Ishikawa (cell line): ENCODE results near the gene AK4.

Experiments
- CEBPB ChIP-seq: IDR thresholded peaks from 2 replicates; pipeline ENCODE4 v1.6.1; 2012
- CREB1 ChIP-seq: IDR thresholded peaks from 2 replicates; pipeline ENCODE4 v1.6.1; 2012; ENCODE audit warnings: low read depth
- EGR1 ChIP-seq: IDR thresholded peaks from 2 replicates; pipeline ENCODE4 v1.6.1; 2012
- EP300 ChIP-seq: IDR thresholded peaks from 2 replicates; pipeline ENCODE4 v1.6.1; 2012; ENCODE audit warnings: borderline replicate concordance
- FOXM1 ChIP-seq: IDR thresholded peaks from 2 replicates; pipeline ENCODE4 v1.6.1; 2012; ENCODE audit warnings: low read depth, borderline replicate concordance
- NFIC ChIP-seq: IDR thresholded peaks from 2 replicates; pipeline ENCODE4 v1.6.1; 2012
- RAD21 ChIP-seq: IDR thresholded peaks from 2 replicates; pipeline ENCODE4 v1.6.1; 2012; ENCODE audit warnings: low read depth
- REST ChIP-seq: IDR thresholded peaks from 2 replicates; pipeline ENCODE4 v1.6.1; 2012; ENCODE audit warnings: low read depth, mild to moderate bottlenecking
- TAF1 ChIP-seq: IDR thresholded peaks from 2 replicates; pipeline ENCODE4 v1.6.1; 2012; ENCODE audit warnings: low read depth, mild to moderate bottlenecking
- TCF12 ChIP-seq: IDR thresholded peaks from 2 replicates; pipeline ENCODE4 v1.6.1; 2012; ENCODE audit warnings: low read depth
- TEAD4 ChIP-seq: IDR thresholded peaks from 2 replicates; pipeline ENCODE4 v1.6.1; 2012
- YY1 ChIP-seq: IDR thresholded peaks from 2 replicates; pipeline ENCODE4 v1.6.1; 2012; ENCODE audit warnings: low read depth
- ZBTB7A ChIP-seq: IDR thresholded peaks from 2 replicates; pipeline ENCODE4 v1.6.1; 2012; ENCODE audit warnings: low read depth
- TF ChIP-seq, protein P1 (sequence below): IDR thresholded peaks from 2 replicates; pipeline ENCODE4 v1.6.1; 2012
- TF ChIP-seq, protein P2 (sequence below): IDR thresholded peaks from 2 replicates; pipeline ENCODE4 v1.6.1; 2012

Gene AK4

DNA sequence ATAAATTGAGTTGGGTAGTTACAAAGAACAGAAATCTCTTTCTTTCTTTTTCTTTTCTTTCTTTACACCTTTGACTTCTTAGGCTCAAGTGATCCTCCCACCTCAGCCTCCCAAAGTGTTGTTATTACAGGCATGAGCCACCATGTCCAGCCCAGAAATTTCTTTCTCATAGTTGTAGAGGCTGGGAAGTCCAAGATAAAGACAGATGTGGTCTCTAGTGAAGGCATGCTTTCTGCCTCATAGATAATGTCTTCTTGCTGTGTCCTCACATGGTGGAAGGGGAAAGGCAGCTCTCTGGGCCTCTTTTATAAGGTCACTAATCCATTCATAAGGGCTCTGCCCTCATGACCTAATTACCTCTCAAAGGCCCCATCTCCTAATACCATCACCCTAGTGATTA is 97.3 kb downstream of the AK4 start:
- no peak for TF ChIP-seq REST
- TF ChIP-seq ZBTB7A, result no peak
- TF ChIP-seq NFIC, result no peak
- no peak for TF ChIP-seq TEAD4
- TF ChIP-seq TCF12, result no peak
- TF ChIP-seq CEBPB, result no peak
- no peak for TF ChIP-seq EP300
- no peak for TF ChIP-seq RAD21

DNA sequence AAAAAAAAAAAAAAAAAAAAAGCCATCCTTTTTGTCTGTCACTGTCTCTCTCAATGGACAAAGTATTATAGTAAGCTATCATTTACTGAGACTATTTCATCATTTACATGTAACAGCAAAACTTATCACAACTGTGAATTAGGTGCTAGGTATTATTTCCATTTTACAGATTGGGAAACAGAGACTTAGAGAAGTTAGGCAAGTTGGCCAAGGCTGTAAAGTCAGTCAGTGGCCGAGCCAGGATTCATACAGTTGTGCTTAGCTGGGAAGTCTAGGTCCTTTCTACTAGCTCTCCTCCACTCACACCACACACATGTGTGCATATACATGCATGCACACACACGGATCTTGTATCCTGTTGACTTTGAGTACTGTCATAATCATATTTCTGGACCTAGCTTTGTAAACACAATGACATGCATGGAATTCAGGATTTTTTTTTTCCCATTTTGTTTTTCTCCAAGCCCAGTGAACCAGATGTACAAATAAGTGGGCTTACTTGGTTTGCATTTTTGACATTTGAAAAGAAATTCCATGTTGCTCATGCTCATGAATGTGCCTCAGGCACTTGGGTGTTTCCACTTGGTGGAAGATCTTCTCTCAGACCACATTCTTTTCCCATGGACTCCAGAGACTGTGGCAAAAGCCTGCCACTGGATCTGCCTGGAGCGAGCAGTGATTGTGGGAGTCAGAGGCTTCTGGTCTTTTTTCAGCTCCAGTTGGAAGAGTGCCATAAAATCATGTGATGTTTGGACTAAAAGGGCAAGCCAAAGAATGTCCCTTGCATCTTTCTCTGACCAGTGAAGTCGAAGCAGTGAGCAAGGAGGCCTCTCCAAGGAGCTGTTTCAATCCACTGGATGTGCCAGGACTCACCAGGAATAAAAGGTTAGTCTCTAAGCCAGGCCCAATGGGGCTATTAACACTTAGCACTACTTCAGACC is 99.7 kb downstream of the AK4 start:
- TF ChIP-seq TEAD4 (no peak), EGR1 (no peak), ZBTB7A (no peak), FOXM1 (no peak), CEBPB (no peak), REST (no peak), YY1 (no peak), EP300 (no peak), NFIC (no peak), TAF1 (no peak), CREB1 (no peak), RAD21 (no peak)
- TF ChIP-seq, protein P1, sequence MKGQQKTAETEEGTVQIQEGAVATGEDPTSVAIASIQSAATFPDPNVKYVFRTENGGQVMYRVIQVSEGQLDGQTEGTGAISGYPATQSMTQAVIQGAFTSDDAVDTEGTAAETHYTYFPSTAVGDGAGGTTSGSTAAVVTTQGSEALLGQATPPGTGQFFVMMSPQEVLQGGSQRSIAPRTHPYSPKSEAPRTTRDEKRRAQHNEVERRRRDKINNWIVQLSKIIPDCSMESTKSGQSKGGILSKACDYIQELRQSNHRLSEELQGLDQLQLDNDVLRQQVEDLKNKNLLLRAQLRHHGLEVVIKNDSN, result no peak
- TF ChIP-seq, protein P2, sequence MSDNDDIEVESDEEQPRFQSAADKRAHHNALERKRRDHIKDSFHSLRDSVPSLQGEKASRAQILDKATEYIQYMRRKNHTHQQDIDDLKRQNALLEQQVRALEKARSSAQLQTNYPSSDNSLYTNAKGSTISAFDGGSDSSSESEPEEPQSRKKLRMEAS, result no peak

DNA sequence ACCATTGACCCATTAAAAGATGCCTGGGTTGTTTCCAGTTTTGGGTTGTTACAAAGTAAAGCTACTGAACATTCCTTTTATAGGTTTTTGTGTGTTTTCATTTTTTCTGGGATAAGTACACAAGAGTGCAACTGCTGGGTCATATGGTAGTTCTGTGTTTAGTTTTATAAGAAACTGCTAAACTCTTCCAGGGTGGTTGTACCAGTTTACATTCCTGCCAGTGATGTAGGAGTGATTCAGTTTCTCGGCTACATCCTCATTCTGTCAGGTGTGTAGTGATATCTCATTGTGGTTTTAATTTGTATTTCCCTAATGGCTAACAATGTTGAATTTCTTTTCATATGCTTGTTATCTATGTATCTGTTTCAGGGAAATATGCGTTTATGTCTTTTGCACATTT is 102.8 kb downstream of the AK4 start:
- TF ChIP-seq FOXM1, result no peak
- TF ChIP-seq, protein P1, result no peak
- TF ChIP-seq EGR1, result no peak
- TF ChIP-seq CREB1, result no peak
- no peak for TF ChIP-seq ZBTB7A
- TF ChIP-seq RAD21, result no peak
- TF ChIP-seq TCF12, result no peak
- no peak for TF ChIP-seq EP300
- no peak for TF ChIP-seq TEAD4
- no peak for TF ChIP-seq REST
- TF ChIP-seq NFIC, result no peak
- TF ChIP-seq CEBPB, result no peak
- no peak for TF ChIP-seq YY1
- no peak for TF ChIP-seq TAF1
- TF ChIP-seq, protein P2, result no peak

GRCh38 chr1:65253800-65254319 is 105.9 kb downstream of the AK4 start:
- TF ChIP-seq TCF12 (no peak), REST (no peak), CREB1 (no peak), TEAD4 (no peak), NFIC (no peak), TAF1 (no peak), CEBPB (no peak), RAD21 (no peak), FOXM1 (no peak), ZBTB7A (no peak), EGR1 (no peak), YY1 (no peak), EP300 (no peak)
- TF ChIP-seq, protein P1, result no peak
- TF ChIP-seq, protein P2, result no peak; the same call in 1 of the 2 replicates
